ENCODE measurements around the gene ADAT2.

ADAT2 gene

DNA sequence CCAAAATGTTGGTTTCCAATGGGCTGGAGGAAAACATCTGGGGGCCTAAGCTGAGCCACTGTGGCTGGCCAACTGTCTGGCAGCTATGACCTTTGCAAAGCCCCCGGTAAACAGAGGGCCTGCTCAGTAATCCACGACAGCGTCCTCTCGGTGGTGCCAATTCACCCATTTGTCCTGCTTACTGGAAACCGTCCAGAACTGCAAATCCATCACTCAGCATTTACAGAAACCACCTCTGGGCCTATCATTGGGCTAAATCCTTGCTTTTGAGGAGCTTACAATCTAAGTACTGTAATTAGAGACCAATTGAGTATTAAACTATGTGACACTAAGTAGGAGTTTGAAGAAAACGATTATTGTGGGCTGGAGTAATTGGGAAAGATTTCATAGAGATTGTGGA lies 31.0 kb downstream of the ADAT2 start:
- Mint-ChIP-seq H3K27me3 (no peaks in the 10 kb centered on the region), H3K36me3 (ENCODE audit: low read depth) (peaks cover 45% of the 10 kb centered on the region), H3K27ac (no peak overlapping the region), H3K4me1 (ENCODE audit: low read depth) (no peaks in the 10 kb centered on the region), H3K9me3 (no peaks in the 10 kb centered on the region), H3K4me3 (no peak overlapping the region)
- DNase-seq, result no peak

DNA sequence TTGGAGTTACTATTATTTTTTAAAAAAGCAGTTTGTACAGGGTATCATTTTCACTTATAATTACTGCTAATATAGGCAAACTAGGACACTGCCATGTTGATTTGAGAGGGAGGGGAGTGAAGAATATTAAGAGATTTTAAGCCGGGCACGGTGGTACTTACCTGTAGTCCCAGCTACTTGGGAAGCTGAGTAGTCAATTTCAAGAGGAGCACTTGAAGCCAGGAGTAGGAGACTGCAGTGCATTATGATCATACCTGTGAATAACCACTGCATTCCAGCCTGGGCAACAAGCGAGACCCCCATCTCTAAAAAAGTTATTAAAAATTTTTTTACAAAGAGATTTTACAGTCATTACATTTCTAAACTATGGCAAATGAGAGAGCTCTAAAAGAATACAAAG lies 35.7 kb downstream of the ADAT2 start:
- Mint-ChIP-seq H3K4me3 (no peak overlapping the region), H3K36me3 (ENCODE audit: low read depth) (peaks cover 13% of the 10 kb centered on the region), H3K9me3 (no peaks in the 10 kb centered on the region), H3K4me1 (ENCODE audit: low read depth) (peaks cover 2% of the 10 kb centered on the region), H3K27me3 (no peaks in the 10 kb centered on the region), H3K27ac (no peak overlapping the region)
- DNase-seq, result no peak

GRCh38 chr6:143410859-143411270 lies 39.6 kb downstream of the ADAT2 start:
- no peak for DNase-seq
- no peaks in the 10 kb centered on the region for H3K9me3 Mint-ChIP-seq
- H3K27me3 Mint-ChIP-seq, result peaks cover 2% of the 10 kb centered on the region
- H3K4me3 Mint-ChIP-seq, result no peak overlapping the region
- no peak overlapping the region for H3K27ac Mint-ChIP-seq
- peaks cover 3% of the 10 kb centered on the region for H3K36me3 Mint-ChIP-seq (ENCODE audit: low read depth)
- peaks cover 2% of the 10 kb centered on the region for H3K4me1 Mint-ChIP-seq (ENCODE audit: low read depth)

DNA sequence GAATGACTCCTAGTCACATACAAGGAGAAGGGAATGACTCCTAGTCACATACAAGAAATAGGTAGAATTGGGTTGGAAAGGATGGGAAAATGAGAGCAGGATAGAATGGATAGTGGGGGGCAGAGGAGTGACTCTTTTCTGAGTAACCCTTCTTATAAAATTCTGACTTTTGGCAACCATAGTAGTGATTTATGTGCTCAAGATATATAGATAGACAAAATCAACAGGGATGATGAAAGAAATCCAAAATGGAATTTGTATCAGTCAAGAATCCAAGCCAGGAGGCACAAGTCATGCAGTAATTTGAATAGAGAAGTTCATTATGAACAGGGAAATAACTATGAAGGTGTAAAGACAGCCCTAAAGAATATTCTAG lies 41.7 kb downstream of the ADAT2 start:
- H3K4me1 Mint-ChIP-seq (ENCODE audit: low read depth), result peaks cover 2% of the 10 kb centered on the region
- peaks cover 10% of the 10 kb centered on the region for H3K27me3 Mint-ChIP-seq
- no peaks in the 10 kb centered on the region for H3K9me3 Mint-ChIP-seq
- DNase-seq, result no peak
- no peak overlapping the region for H3K4me3 Mint-ChIP-seq
- no peak overlapping the region for H3K27ac Mint-ChIP-seq
- H3K36me3 Mint-ChIP-seq (ENCODE audit: low read depth), result no peaks in the 10 kb centered on the region

GRCh38 chr6:143408151-143408786 lies 42.2 kb downstream of the ADAT2 start:
- no peak for DNase-seq
- Mint-ChIP-seq H3K27me3 (peaks cover 10% of the 10 kb centered on the region), H3K27ac (no peak overlapping the region), H3K4me1 (ENCODE audit: low read depth) (peaks cover under 1% of the 10 kb centered on the region), H3K9me3 (no peaks in the 10 kb centered on the region), H3K36me3 (ENCODE audit: low read depth) (no peaks in the 10 kb centered on the region), H3K4me3 (no peak overlapping the region)

- Mint-ChIP-seq H3K27ac (no peak overlapping the region), H3K9me3 (no peaks in the 10 kb centered on the region), H3K4me1 (ENCODE audit: low read depth) (peaks cover under 1% of the 10 kb centered on the region), H3K27me3 (peaks cover 10% of the 10 kb centered on the region), H3K4me3 (no peak overlapping the region), H3K36me3 (ENCODE audit: low read depth) (no peaks in the 10 kb centered on the region)
- DNase-seq, result no peak
These were observed 43.8 kb downstream of the ADAT2 start for GRCh38 chr6:143406673-143407072.

GRCh38 chr6:143405373-143406154 lies 44.9 kb downstream of the ADAT2 start:
- peaks cover 10% of the 10 kb centered on the region for H3K4me1 Mint-ChIP-seq (ENCODE audit: low read depth)
- no peaks in the 10 kb centered on the region for H3K36me3 Mint-ChIP-seq (ENCODE audit: low read depth)

GRCh38 chr6:143402721-143403336 lies 47.7 kb downstream of the ADAT2 start:
- Mint-ChIP-seq H3K27ac (no peak overlapping the region), H3K27me3 (peaks cover 10% of the 10 kb centered on the region), H3K4me3 (no peak overlapping the region), H3K36me3 (ENCODE audit: low read depth) (no peaks in the 10 kb centered on the region), H3K9me3 (no peaks in the 10 kb centered on the region), H3K4me1 (ENCODE audit: low read depth) (peaks cover 19% of the 10 kb centered on the region)
- DNase-seq, result no peak

More at GRCh38 chr6:143405373-143406154, 44.9 kb downstream of the ADAT2 start:
- DNase-seq, result no peak
- Mint-ChIP-seq H3K4me3 (no peak overlapping the region), H3K9me3 (no peaks in the 10 kb centered on the region), H3K27ac (no peak overlapping the region), H3K27me3 (peaks cover 10% of the 10 kb centered on the region)

GRCh38 chr6:143401636-143402370 lies 48.7 kb downstream of the ADAT2 start:
- no peak for DNase-seq
- Mint-ChIP-seq H3K4me3 (no peak overlapping the region), H3K27me3 (peaks cover 10% of the 10 kb centered on the region), H3K9me3 (no peaks in the 10 kb centered on the region), H3K36me3 (ENCODE audit: low read depth) (no peaks in the 10 kb centered on the region), H3K4me1 (ENCODE audit: low read depth) (peaks cover 24% of the 10 kb centered on the region), H3K27ac (no peak overlapping the region)

GRCh38 chr6:143401068-143401446 lies 49.4 kb downstream of the ADAT2 start:
- peaks cover 30% of the 10 kb centered on the region for H3K4me1 Mint-ChIP-seq (ENCODE audit: low read depth)
- no peak for DNase-seq
- H3K4me3 Mint-ChIP-seq, result no peak overlapping the region
- no peaks in the 10 kb centered on the region for H3K9me3 Mint-ChIP-seq
- H3K27me3 Mint-ChIP-seq, result peaks cover 7% of the 10 kb centered on the region
- H3K27ac Mint-ChIP-seq, result no peak overlapping the region
- H3K36me3 Mint-ChIP-seq (ENCODE audit: low read depth), result no peaks in the 10 kb centered on the region

DNA sequence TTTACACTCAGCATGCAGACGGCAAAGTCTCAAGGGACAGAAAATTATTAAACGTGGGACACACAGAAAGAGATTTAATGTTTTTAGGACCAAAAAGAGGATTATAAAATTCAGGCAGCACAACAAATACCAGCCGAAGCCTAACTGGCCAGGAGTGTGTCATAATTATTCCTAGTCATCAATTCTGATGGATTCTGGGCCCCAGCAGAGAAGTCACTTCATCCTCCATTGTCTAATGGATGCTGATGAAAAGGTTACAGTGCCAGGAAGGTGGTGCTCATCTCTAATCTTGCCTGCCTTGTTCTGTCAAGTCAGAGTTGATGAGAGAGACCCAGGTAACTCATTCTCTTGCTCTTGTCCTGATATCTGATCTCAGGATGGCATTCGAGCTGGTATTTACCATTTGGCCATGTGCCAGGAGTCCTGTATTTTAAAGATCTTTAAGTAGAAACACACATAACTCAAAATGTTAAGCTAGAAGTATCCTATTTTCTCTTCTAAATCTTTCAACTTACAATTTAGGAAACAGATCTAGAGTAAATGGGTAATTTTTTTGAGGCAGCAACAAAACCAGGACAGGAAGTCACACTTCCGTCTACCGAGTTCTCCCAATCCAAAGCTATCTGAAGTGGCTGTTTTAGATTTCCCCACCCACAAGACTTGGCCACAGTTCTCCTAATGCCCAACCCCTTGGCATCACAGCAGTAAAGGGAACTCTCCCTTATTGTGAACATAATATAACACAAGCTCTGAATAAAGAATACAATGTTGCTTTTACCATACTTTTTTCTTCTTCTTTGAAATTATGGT lies 50.0 kb downstream of the ADAT2 start:
- Mint-ChIP-seq H3K36me3 (ENCODE audit: low read depth) (no peaks in the 10 kb centered on the region), H3K27me3 (peaks cover 4% of the 10 kb centered on the region), H3K4me1 (ENCODE audit: low read depth) (peaks cover 30% of the 10 kb centered on the region), H3K4me3 (no peak overlapping the region), H3K9me3 (no peaks in the 10 kb centered on the region), H3K27ac (no peak overlapping the region)
- no peak for DNase-seq

GRCh38 chr6:143399775-143400174 lies 50.7 kb downstream of the ADAT2 start:
- H3K9me3 Mint-ChIP-seq, result no peaks in the 10 kb centered on the region
- DNase-seq, result no peak
- no peak overlapping the region for H3K27ac Mint-ChIP-seq
- peaks cover 30% of the 10 kb centered on the region for H3K4me1 Mint-ChIP-seq (ENCODE audit: low read depth)
- H3K27me3 Mint-ChIP-seq, result no peaks in the 10 kb centered on the region
- H3K36me3 Mint-ChIP-seq (ENCODE audit: low read depth), result no peaks in the 10 kb centered on the region
- H3K4me3 Mint-ChIP-seq, result no peak overlapping the region

DNA sequence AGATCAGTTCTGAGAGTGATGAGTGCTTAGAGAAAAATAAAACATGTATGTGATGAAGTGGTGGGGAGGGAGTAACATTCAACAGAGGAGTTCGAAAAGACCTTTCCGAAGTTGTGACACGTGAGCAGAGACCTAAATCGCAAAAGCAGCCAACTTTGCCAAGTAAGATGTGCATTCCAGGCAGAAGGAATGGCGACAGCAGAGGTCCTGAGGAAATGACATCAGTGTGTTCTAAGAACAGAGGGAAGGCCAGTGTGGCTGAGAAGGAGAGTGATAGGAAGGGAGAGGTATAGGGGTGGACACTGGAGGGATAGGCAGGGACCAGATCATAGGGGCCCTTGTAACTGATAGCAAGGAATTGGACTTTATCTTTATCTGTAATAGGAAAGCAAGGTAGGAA lies 51.3 kb downstream of the ADAT2 start:
- no peak overlapping the region for H3K4me3 Mint-ChIP-seq
- H3K36me3 Mint-ChIP-seq (ENCODE audit: low read depth), result no peaks in the 10 kb centered on the region
- H3K4me1 Mint-ChIP-seq (ENCODE audit: low read depth), result peaks cover 30% of the 10 kb centered on the region
- DNase-seq, result no peak
- H3K9me3 Mint-ChIP-seq, result no peaks in the 10 kb centered on the region
- H3K27me3 Mint-ChIP-seq, result no peaks in the 10 kb centered on the region
- H3K27ac Mint-ChIP-seq, result no peak overlapping the region
